ENCODE results near the gene USP46.

Gene USP46

GRCh38 chr4:52568351-52568750 is 90.8 kb downstream of the USP46 start:
- no peak for DNase-seq

- DNase-seq, result no peak
Measured at GRCh38 chr4:52566136-52567031, 92.7 kb downstream of the USP46 start.

GRCh38 chr4:52560844-52561280 is 98.2 kb downstream of the USP46 start:
- DNase-seq, result no peak

GRCh38 chr4:52555356-52555716 is 103.8 kb downstream of the USP46 start:
- DNase-seq, result no peak

GRCh38 chr4:52554612-52555355 is 104.3 kb downstream of the USP46 start:
- no peak for DNase-seq

- DNase-seq, result no peak
Measured at GRCh38 chr4:52552778-52553177, 106.3 kb downstream of the USP46 start.

- no peak for DNase-seq
Measured at GRCh38 chr4:52551487-52551886, 107.6 kb downstream of the USP46 start.

- DNase-seq, result no peak
Measured at GRCh38 chr4:52550186-52550585, 108.9 kb downstream of the USP46 start.

- no peak for DNase-seq
Measured at GRCh38 chr4:52548818-52549570, 110.1 kb downstream of the USP46 start.

GRCh38 chr4:52546449-52546848 is 112.7 kb downstream of the USP46 start:
- DNase-seq, result no peak

GRCh38 chr4:52545099-52546069 is 113.7 kb downstream of the USP46 start:
- DNase-seq, result peak; percentile 46

All from NCI-H2029 (cell line).